GM23248 (cell line): ENCODE data around the gene TRIP10. TPM values are rescaled to one million over a fixed set of nuclear protein-coding genes. Genes with fewer than 3 reads are reported as not detected.

ENCODE experiments used
- DNase-seq: peaks from one replicate; pipeline ENCODE4 v3.0.0-alpha.2; 2015
- H2AFZ ChIP-seq: fragments of 200-600 bp; sonication (generic); 2 replicates; pipeline ENCODE4 v1.6.1; 2016; ENCODE audit warnings: antibody characterized with exemption
- H3F3A ChIP-seq: fragments of 200-600 bp; sonication (generic); 2 replicates; pipeline ENCODE4 v1.6.1; 2016; ENCODE audit warnings: mild to moderate bottlenecking, antibody characterized with exemption, mixed run types; ENCODE audit not compliant: insufficient read depth
- H3K27ac ChIP-seq: fragments of 200-600 bp; sonication (generic); 2 replicates; pipeline ENCODE4 v1.5.1; 2016; ENCODE audit warnings: mild to moderate bottlenecking
- H3K27me3 ChIP-seq: fragments of 200-600 bp; sonication (generic); replicated peaks from 2 replicates; pipeline ENCODE4 v1.6.1; 2016; ENCODE audit warnings: mild to moderate bottlenecking; ENCODE audit not compliant: insufficient read depth
- H3K36me3 ChIP-seq: fragments of 200-600 bp; sonication (generic); 2 replicates; pipeline ENCODE4 v1.6.1; 2016; ENCODE audit warnings: low read depth, mild to moderate bottlenecking
- H3K4me1 ChIP-seq: fragments of 200-600 bp; sonication (generic); 2 replicates; pipeline ENCODE4 v1.6.1; 2016; ENCODE audit warnings: mild to moderate bottlenecking; ENCODE audit not compliant: insufficient read depth
- H3K4me2 ChIP-seq: fragments of 200-600 bp; sonication (generic); one replicate; pipeline ENCODE4 v1.6.1; 2016; ENCODE audit warnings: mild to moderate bottlenecking; ENCODE audit not compliant: unreplicated experiment
- H3K4me3 ChIP-seq: fragments of 200-600 bp; sonication (generic); 2 replicates; pipeline ENCODE4 v1.5.1; 2016; ENCODE audit warnings: mild to moderate bottlenecking
- H3K79me2 ChIP-seq: fragments of 200-600 bp; sonication (generic); 2 replicates; pipeline ENCODE4 v1.6.1; 2016; ENCODE audit warnings: mild to moderate bottlenecking; ENCODE audit not compliant: insufficient read depth
- H3K9ac ChIP-seq: fragments of 200-600 bp; sonication (generic); 2 replicates; pipeline ENCODE4 v1.6.1; 2016; ENCODE audit warnings: mild to moderate bottlenecking
- H3K9me2 ChIP-seq: fragments of 200-600 bp; sonication (generic); 2 replicates; pipeline ENCODE4 v1.6.1; 2016; ENCODE audit warnings: mixed run types, mild to moderate bottlenecking, moderate library complexity; ENCODE audit not compliant: insufficient read depth
- H3K9me3 ChIP-seq: fragments of 200-600 bp; sonication (generic); one replicate; pipeline ENCODE4 v1.6.1; 2017; ENCODE audit warnings: low read depth
- H4K20me1 ChIP-seq: fragments of 200-600 bp; sonication (generic); 2 replicates; pipeline ENCODE4 v1.6.0; 2016; ENCODE audit not compliant: insufficient read depth
- EZH2 ChIP-seq: fragments of 200-600 bp; sonication (generic); IDR thresholded peaks from 2 replicates; pipeline ENCODE4 v1.6.1; 2018; ENCODE audit warnings: antibody characterized with exemption, mild to moderate bottlenecking; ENCODE audit not compliant: insufficient read depth, poor library complexity, severe bottlenecking
- EZH2phosphoT487 ChIP-seq: fragments of 200-600 bp; sonication (generic); IDR thresholded peaks from 2 replicates; pipeline ENCODE4 v1.6.1; 2018; ENCODE audit warnings: antibody characterized with exemption, moderate library complexity, mild to moderate bottlenecking, low read depth; ENCODE audit not compliant: insufficient read depth
- WGBS, 2 experiments: methylation state at CpG; one replicate each; pipeline ENCODE4 v1.1.6; 2015 to 2017; ENCODE audit warnings: low lambda C conversion rate in 2 of 2, low coverage in 1 of 2; ENCODE audit errors: missing lambda C conversion rate in 2 of 2; 5-methylcytosine and 5-hydroxymethylcytosine counted together
- in situ Hi-C: fragments of 300-500 bp; cut with MboI; formaldehyde crosslinking; loops from 2 replicates; pipeline ENCODE4 v1.15.0; 2020
- polyA plus RNA-seq: library from polyadenylated mRNA; unstranded; fragments of >200 nt; fragmentation: Nextera tagmentation; extraction: Ambion mirVana; gene quantifications from 2 replicates; pipeline ENCODE4 v1.2.1, GENCODE V29; 2016
- total RNA-seq: library from RNA; depleted of rRNA; stranded (reverse); fragments of >200 nt; shearing (Covaris generic); gene quantifications from 2 replicates; pipeline ENCODE4 v1.2.3, GENCODE V29; 2014

The TRIP10 gene
- total and polyA plus RNA-seq, 2 experiments from 2014 or later: 48.0 to 48.9 TPM

- no peaks in the 10 kb centered on the region for H3K9me3 ChIP-seq
- in situ Hi-C loops: no loop called here
- no peaks in the 10 kb centered on the region for H3K27me3 ChIP-seq
- peak overlapping the region; percentile 90 for H3K4me2 ChIP-seq
- no peaks in the 10 kb centered on the region for H3K9me2 ChIP-seq
- 0 out of 2 replicates have a peak, but pooled peaks cover 3% of the 10 kb centered on the region for H3K36me3 ChIP-seq
- peak overlapping the region; percentile 81 for H3K9ac ChIP-seq
- H3F3A ChIP-seq: peaks cover 40% of the 10 kb centered on the region
- H3K4me3 ChIP-seq: peak overlapping the region; percentile 94
- DNase-seq: peak; percentile 57
- H4K20me1 ChIP-seq: no peaks in the 10 kb centered on the region
- peak overlapping the region; percentile 46; the same call in 1 of the 2 replicates for H3K27ac ChIP-seq
- peak overlapping the region; percentile 77 for H2AFZ ChIP-seq
- WGBS, 2 experiments: 1 to 2% methylated on average over 24 to 33 of the region's 34 CpGs
- TF ChIP-seq EZH2 (no peak), EZH2phosphoT487 (no peak)
- H3K79me2 ChIP-seq: peaks cover 44% of the 10 kb centered on the region
- peaks cover 42% of the 10 kb centered on the region for H3K4me1 ChIP-seq
Observed at GRCh38 chr19:6739883-6740588, 556 bp downstream of the TRIP10 start.

- Histone ChIP-seq H3K9me2 (no peaks in the 10 kb centered on the region), H3K4me2 (peak overlapping the region; percentile 90), H3K79me2 (peaks cover 36% of the 10 kb centered on the region), H3K27ac (peak overlapping the region; percentile 46), H4K20me1 (no peaks in the 10 kb centered on the region), H3K4me3 (peak overlapping the region; percentile 94), H3F3A (peaks cover 44% of the 10 kb centered on the region), H3K36me3 (0 out of 2 replicates have a peak, but pooled peaks cover 3% of the 10 kb centered on the region), H2AFZ (peak overlapping the region; percentile 77), H3K4me1 (peaks cover 42% of the 10 kb centered on the region), H3K9me3 (no peaks in the 10 kb centered on the region), H3K27me3 (no peaks in the 10 kb centered on the region), H3K9ac (peak overlapping the region; percentile 81)
- peak; percentile 51 for DNase-seq
- TF ChIP-seq EZH2: no peak
- TF ChIP-seq EZH2phosphoT487: no peak
- in situ Hi-C loops: no loop called here
- WGBS, 2 experiments: 0 to 1% methylated on average over 23 to 39 of the region's 46 CpGs
Observed at GRCh38 chr19:6740589-6741343, 1.3 kb downstream of the TRIP10 start.

- Histone ChIP-seq H3K9ac (no peak overlapping the region), H3F3A (peaks cover 36% of the 10 kb centered on the region), H3K9me3 (no peaks in the 10 kb centered on the region), H3K9me2 (no peaks in the 10 kb centered on the region), H3K36me3 (peaks cover 18% of the 10 kb centered on the region), H3K4me1 (peaks cover 35% of the 10 kb centered on the region), H3K27ac (no peak overlapping the region), H3K79me2 (peaks cover 35% of the 10 kb centered on the region), H3K4me2 (no peak overlapping the region), H3K4me3 (no peak overlapping the region), H3K27me3 (no peaks in the 10 kb centered on the region), H4K20me1 (no peaks in the 10 kb centered on the region), H2AFZ (no peak overlapping the region)
- TF ChIP-seq EZH2 (no peak), EZH2phosphoT487 (no peak)
- in situ Hi-C loops: no loop called here
- 83 to 88% methylated on average over 7 of the region's 7 CpGs for WGBS, 2 experiments
- no peak for DNase-seq
Observed at GRCh38 chr19:6743066-6743465, 3.6 kb downstream of the TRIP10 start.

GRCh38 chr19:6743714-6744380, 4.4 kb downstream of the TRIP10 start:
- no peaks in the 10 kb centered on the region for H4K20me1 ChIP-seq

More at GRCh38 chr19:6743714-6744380, 4.4 kb downstream of the TRIP10 start:
- H3K4me2 ChIP-seq: peak overlapping the region; percentile 72
- DNase-seq: no peak
- H3K27me3 ChIP-seq: no peaks in the 10 kb centered on the region
- peaks cover 21% of the 10 kb centered on the region for H3K36me3 ChIP-seq
- H3F3A ChIP-seq: peaks cover 28% of the 10 kb centered on the region
- H3K4me3 ChIP-seq: peak overlapping the region; percentile 38
- peaks cover 27% of the 10 kb centered on the region for H3K4me1 ChIP-seq
- peak overlapping the region; percentile 47 for H3K9ac ChIP-seq
- H2AFZ ChIP-seq: peak overlapping the region; percentile 57; the same call in 1 of the 2 replicates
- peak overlapping the region; percentile 70 for H3K27ac ChIP-seq
- TF ChIP-seq EZH2phosphoT487: no peak
- 57 to 61% methylated on average over 13 to 15 of the region's 15 CpGs for WGBS, 2 experiments
- no peaks in the 10 kb centered on the region for H3K9me3 ChIP-seq
- in situ Hi-C loops: no loop called here
- no peaks in the 10 kb centered on the region for H3K9me2 ChIP-seq
- peaks cover 35% of the 10 kb centered on the region for H3K79me2 ChIP-seq
